ENCODE results near the gene HIPK4. TPM values are rescaled to one million over a fixed set of nuclear protein-coding genes. Genes with fewer than 3 reads are reported as not detected.

Gene HIPK4
- total and polyA plus RNA-seq, 2 of the 8 experiments (the other 6 are each of a cell fraction or from before 2014, with no cell fraction given) = 0.15 to 0.57 TPM

GRCh38 chr19:40374084-40374483 lies 15.9 kb downstream of the HIPK4 start:
- no peaks in the 10 kb centered on the region for H3K79me1 ChIP-seq (ENCODE audit: low read depth, low read length)
- H3K9ac ChIP-seq (replicated peaks in 1 of 4; ENCODE audit: extremely low read depth in 1 of 4, low read depth in 3 of 4, low read length in 3 of 4) = no peak overlapping the region
- DNase-seq (ENCODE audit: low read depth in 1 of 2, low spot score in 2 of 2) (no peak), FAIRE-seq (no peak)
- no peak overlapping the region for H3K23ac ChIP-seq (ENCODE audit: insufficient read length)
- H3K56ac ChIP-seq (replicated peaks; ENCODE audit: insufficient read length, low read depth, low read length) = no peak overlapping the region
- no peak overlapping the region for H4K91ac ChIP-seq (replicated peaks; ENCODE audit: insufficient read length, low read length)
- no peak overlapping the region for H3K4ac ChIP-seq (replicated peaks; ENCODE audit: insufficient read length, low read depth, low read length)
- no peaks in the 10 kb centered on the region for H3K4me1 ChIP-seq (replicated peaks in 1 of 4; ENCODE audit: control insufficient read depth in 3 of 4, insufficient read depth in 4 of 4, low read length in 3 of 4)
- H2BK12ac ChIP-seq (ENCODE audit: low read depth, low read length) = no peak overlapping the region
- TF ChIP-seq CTBP2 (IDR thresholded peaks at IDR 0.05; ENCODE audit: borderline replicate concordance, insufficient read depth, insufficient read length, low read length) = no peak
- H3K27ac ChIP-seq (ENCODE audit: low read depth, low read length) = no peak overlapping the region
- peaks cover 11 to 57% (median 29%) of the 10 kb centered on the region in 4 experiments for H3K36me3 ChIP-seq (ENCODE audit: control insufficient read depth in 2 of 4, insufficient read depth in 4 of 4, low read length in 3 of 4)
- no peak overlapping the region for H4K5ac ChIP-seq (ENCODE audit: insufficient read length, low read depth, low read length)
- POLR2A ChIA-PET (ENCODE audit: partially characterized antibody) = interaction anchor here (0.9 to 1.4 kb wide), 2 partner anchors 8 to 15 kb away, joined by 3 to 6 read pairs; no protein-coding TSS in a partner anchor
- H3K27me3 ChIP-seq (replicated peaks in 1 of 4; ENCODE audit: control insufficient read depth in 3 of 4, extremely low read depth in 1 of 4, insufficient read depth in 3 of 4, low read length in 3 of 4) = no peaks in the 10 kb centered on the region
- no peak overlapping the region for H2AK5ac ChIP-seq (ENCODE audit: low read depth, low read length)
- no peak overlapping the region for H3K4me3 ChIP-seq (ENCODE audit: extremely low read depth in 1 of 4, insufficient read depth in 2 of 4, low read depth in 3 of 4, low read length in 4 of 4)
- H2BK20ac ChIP-seq (ENCODE audit: low read length) = no peak overlapping the region
- CTCF ChIA-PET (ENCODE audit: partially characterized antibody) = interaction anchor here (1.1 kb wide), 1 partner anchor 69 kb away, joined by 3 read pairs; no protein-coding TSS in a partner anchor
- no peaks in the 10 kb centered on the region for H3K9me3 ChIP-seq (ENCODE audit: insufficient read depth in 2 of 2, low read depth in 1 of 2, low read length in 1 of 2)
- H3K79me2 ChIP-seq (ENCODE audit: control insufficient read depth in 1 of 2, insufficient read depth in 2 of 2, low read length in 2 of 2) = no peaks in the 10 kb centered on the region
- H3K14ac ChIP-seq (ENCODE audit: insufficient read length) = no peak overlapping the region
- H2BK15ac ChIP-seq (ENCODE audit: low read length) = no peak overlapping the region
- H3K4me2 ChIP-seq (ENCODE audit: insufficient read depth in 1 of 2, low read depth in 2 of 2, low read length in 2 of 2) = no peak overlapping the region
- no peak overlapping the region for H2BK120ac ChIP-seq (replicated peaks; ENCODE audit: low read depth, low read length)
- 95% methylated on average over 7 of the region's 7 CpGs; no CpG with 5 or more reads in 1 of the 2 experiments for WGBS, 2 experiments (ENCODE audit: extremely low coverage in 1 of 2, insufficient coverage in 1 of 2, insufficient read length in 1 of 2, insufficient replicate concordance in 2 of 2, low coverage in 1 of 2, low lambda C conversion rate in 2 of 2, missing lambda C conversion rate in 1 of 2)
- no peaks in the 10 kb centered on the region for H3K23me2 ChIP-seq (ENCODE audit: low read depth, low read length)
- H2BK5ac ChIP-seq (ENCODE audit: low read depth, low read length) = no peak overlapping the region
- H4K20me1 ChIP-seq (replicated peaks in 1 of 2; ENCODE audit: control insufficient read depth in 1 of 2, insufficient read depth in 2 of 2, low read length in 2 of 2) = peaks cover 0 to 6% of the 10 kb centered on the region in 2 experiments
- H3K18ac ChIP-seq (ENCODE audit: extremely low read depth, low read length) = no peak overlapping the region
- H4K8ac ChIP-seq (ENCODE audit: extremely low read depth, insufficient read depth, low read length) = no peak overlapping the region
- H2AFZ ChIP-seq (ENCODE audit: low read length) = no peak overlapping the region

Data from H1 (cell line).